Stomach (tissue), 4 donors: ENCODE data around the gene FSTL5.

ENCODE experiments used
- CTCF ChIP-seq, 7 experiments: fragments of 450-650 bp in 4 of 7; fragments of 200-600 bp in 3 of 7; sonication (generic) in 3 of 7; IDR thresholded peaks; one replicate each; pipeline ENCODE4 v1.5.1; 2016 to 2019; ENCODE audit warnings: antibody characterized with exemption in 7 of 7, control low read depth in 2 of 7, mild to moderate bottlenecking in 1 of 7
- EP300 ChIP-seq: sonication (generic); formaldehyde crosslinking; IDR thresholded peaks from one replicate; pipeline ENCODE4 v1.6.1; 2017; ENCODE audit warnings: antibody characterized with exemption
- POLR2AphosphoS5 ChIP-seq, 3 donors: sonication (generic); formaldehyde crosslinking; IDR thresholded peaks; one replicate each; pipeline ENCODE4 v1.6.1; 2016; ENCODE audit warnings: antibody characterized with exemption in 3 of 3

- TF ChIP-seq CTCF (IDR thresholded peaks at IDR 0.05), result no peak
- TF ChIP-seq POLR2AphosphoS5 (IDR thresholded peaks at IDR 0.05), result no peak
- TF ChIP-seq EP300, result no peak
Observed at GRCh38 chr4:162154862-162155540, 8.8 kb downstream of the FSTL5 start.
